NAMALWA (cell line): Measurements from ENCODE around the gene LTF.
"Not testable (repeated sequence)": the region's sequence is repeated elsewhere in the genome, so short reads cannot be mapped to it uniquely, and the experiment has no call there.

ENCODE experiments used
- DNase-seq: peaks from one replicate; pipeline ENCODE4 v3.0.0-alpha.2; 2015; ENCODE audit warnings: low spot score

Gene LTF

GRCh38 chr3:46440531-46441294, 24.0 kb downstream of the LTF start:
- no peak for DNase-seq

- DNase-seq = no peak
These were observed 25.9 kb downstream of the LTF start for GRCh38 chr3:46438831-46439230.

GRCh38 chr3:46435081-46435726, 29.5 kb downstream of the LTF start:
- DNase-seq = no peak

DNA sequence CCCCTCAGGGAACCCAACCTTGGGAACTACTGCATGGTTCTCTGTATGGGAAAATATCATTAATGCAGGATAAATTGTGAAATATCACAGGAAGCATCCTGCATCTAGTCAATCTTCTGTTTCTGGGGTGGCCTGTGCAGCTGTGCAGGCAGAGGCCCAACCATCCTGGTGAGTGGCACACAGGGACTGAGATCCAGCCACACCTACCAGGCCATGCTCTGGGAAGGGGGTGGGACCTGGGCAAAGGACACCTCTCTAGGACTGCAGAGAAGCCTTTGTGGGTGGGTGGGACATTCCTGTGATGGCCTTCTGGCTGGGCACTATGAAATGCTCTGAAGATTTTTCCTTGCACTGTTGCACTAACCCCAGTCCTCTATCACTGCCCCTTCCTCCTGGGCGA, 30.9 kb downstream of the LTF start:
- DNase-seq = no peak

- DNase-seq = not testable (repeated sequence)
These were observed 31.6 kb downstream of the LTF start for GRCh38 chr3:46433118-46433517.

DNA sequence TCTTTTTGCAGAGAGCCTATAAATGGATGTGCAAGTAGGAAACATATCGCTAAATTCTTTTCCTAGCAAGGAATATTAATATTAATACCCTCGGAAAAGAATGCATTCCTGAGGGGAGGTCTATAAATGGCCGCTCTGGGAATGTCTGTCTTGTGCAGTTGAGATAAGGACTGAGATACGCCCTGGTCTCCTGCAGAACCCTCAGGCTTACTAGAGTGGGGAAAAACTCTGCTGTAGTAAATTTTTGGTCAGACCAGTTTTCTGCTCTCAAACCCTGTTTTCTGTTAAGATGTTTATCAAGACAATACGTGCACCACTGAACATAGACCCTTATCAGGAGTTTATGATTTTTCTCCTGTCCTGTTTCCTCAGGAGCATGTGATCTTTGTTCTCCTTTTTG, 32.8 kb downstream of the LTF start:
- not testable (repeated sequence) for DNase-seq

DNA sequence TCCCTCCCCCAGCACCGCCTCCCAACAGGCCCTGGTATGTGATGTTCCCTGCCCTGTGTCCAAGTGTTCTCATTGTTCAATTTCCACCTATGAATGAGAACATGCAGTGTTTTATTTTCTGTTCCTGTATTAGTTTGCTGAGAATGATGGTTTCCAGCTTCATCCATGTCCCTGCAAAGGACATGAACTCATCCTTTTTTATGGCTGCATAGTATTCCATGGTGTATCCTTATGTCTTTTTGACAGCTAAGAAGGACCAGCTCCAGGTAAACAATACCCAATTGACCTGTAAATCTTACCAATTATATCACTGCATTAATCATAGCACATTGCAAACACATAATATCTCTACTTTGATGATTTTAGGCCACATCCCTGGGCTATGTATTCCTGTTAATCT, 33.8 kb downstream of the LTF start:
- DNase-seq = not testable (repeated sequence)

- no peak for DNase-seq
These were observed 35.0 kb downstream of the LTF start for GRCh38 chr3:46429671-46430070.

- no peak for DNase-seq
These were observed 35.5 kb downstream of the LTF start for GRCh38 chr3:46429250-46429649.

GRCh38 chr3:46427916-46428833, 36.5 kb downstream of the LTF start:
- DNase-seq = no peak

DNA sequence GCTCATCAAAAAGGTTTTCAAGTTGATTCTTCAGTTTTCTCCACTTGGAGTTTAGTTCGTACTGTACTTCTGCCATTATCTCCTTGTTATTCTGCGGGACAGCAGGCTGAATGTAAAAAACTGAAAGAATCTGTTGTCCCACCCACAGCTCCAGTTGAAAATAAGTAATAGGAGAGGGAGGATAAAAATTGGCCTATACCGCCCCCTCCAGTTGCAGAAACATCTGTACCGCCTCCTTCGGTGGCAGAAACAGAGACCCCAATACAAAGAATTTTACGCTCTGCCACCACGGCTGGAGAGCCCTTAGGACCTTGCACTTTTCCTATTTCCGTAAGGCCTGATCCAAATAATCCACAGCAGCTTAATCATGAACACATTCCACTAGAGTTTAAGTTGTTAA, 37.3 kb downstream of the LTF start:
- DNase-seq = not testable (repeated sequence)

DNA sequence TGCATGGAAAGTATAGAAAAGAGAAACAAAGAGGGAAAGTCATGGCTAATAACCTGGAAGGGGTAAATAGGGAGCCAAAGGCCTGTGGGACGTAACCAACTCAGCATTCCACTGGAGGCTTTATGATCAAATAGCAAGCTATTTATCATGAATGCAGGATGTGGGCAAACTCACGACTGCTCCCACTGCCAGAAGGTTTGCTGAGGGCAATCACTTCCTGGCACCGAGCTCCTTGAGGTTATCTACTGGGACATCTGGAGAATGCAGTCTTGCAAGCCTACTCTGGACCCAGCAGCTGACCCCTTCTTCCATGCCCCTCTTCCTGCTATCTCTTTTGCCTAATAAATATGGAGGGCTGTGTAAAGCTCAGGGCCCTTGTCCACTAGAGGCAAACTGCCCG, 38.2 kb downstream of the LTF start:
- DNase-seq = not testable (repeated sequence)

DNA sequence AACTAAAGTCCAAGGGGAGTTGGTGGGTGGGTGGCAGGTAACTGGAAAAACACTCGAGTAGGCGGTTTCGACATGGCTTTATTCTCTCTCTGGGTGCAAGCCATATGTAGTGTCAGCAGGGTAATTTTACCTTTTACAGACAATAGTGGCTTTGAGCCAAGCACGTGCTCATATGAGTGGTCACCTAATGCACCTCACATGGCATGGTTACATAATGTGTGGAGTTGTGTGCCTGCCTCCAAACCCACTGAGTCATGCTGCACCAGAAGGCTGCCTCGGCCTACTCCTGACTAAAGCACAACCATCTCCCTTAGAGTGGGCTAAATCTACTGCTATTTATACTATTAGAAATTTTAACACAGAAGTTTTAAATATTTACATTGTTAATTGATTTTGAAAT, 41.1 kb downstream of the LTF start:
- DNase-seq = no peak

DNA sequence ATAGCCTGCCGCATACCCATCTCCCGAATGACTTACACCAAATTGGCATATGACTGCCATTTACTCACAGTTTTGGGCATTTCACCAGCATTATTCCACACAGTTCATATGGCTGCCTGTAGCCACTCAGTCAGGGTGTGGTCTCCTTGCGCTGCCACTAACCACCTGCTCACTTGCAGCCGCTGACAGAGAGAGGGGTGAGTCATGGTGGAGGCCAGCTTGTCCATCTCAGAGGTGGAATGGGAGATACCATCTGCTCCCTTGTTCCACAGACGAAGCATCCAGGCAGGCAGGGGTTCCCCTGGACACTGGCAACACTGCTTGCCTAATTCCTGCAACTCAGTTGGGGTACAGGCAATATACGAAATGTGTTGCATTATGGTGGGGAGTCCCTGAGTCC, 42.1 kb downstream of the LTF start:
- no peak for DNase-seq

- no peak for DNase-seq
These were observed 43.8 kb downstream of the LTF start for GRCh38 chr3:46420931-46421330.

- DNase-seq = no peak
These were observed 44.9 kb downstream of the LTF start for GRCh38 chr3:46419816-46420215.

- no peak for DNase-seq
These were observed 46.7 kb downstream of the LTF start for GRCh38 chr3:46417841-46418611.

DNA sequence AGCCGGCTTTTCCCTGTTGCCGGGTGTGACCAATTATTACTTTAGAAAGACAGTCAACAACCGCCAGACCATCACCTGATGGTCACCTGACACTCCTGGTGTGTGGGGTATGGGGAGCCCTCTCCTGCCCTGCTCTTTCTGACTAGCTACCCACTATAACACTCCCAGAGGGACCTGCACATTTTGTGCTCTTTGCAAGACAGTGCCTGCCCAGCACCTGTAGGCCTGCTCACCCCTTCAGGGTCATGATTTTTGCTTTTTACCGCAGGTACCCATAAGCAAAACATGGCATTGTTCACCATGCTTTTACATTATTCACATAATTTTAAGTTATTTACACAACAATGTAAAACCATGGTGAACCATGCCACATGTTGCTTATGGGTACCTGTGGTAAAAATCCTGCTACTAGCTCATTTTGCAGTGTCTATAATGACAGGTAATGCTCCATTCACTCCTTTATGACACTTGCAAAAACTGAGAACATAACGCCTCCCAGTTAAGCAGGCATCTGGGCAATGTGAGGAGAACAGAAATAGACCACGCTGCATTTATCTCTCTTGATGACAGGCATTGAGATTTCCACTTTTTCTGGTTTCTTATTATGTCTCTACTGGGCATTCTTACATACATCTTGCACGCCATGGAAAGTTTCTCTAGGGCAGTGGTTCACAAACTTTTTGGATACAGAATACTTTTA, 47.7 kb downstream of the LTF start:
- DNase-seq = no peak

DNA sequence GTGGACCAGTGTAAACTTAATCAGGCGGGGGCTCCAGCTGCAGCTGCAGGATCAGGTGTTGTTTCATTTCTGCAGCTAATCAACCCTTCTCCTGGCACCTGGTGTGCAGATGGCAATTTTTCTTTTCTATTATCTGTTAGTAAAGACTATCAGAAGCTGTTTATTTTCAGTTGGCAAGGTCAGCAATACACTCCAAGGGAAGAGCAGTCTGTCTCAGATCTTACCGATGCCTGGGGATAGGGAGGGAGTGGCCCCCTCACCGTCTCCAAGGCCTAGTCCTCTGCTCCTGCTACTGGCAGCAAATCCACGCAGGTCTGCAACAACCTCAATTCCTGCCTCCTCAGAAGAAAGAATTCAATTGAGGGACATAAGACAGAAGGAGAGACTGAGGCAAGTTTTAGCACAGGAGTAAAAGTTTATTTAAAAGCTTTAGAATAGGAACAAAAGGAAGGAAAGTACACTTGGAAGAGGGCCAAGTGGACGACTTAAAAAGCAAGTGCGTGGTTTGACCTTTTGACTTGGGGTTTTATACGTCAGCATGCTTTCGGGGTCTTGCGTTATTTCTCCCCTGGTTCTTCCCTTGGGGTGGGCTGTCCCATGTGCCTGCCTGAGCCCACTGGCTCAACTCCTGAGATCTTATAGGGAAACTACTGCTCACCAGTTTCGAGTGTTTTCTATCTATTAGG, 48.4 kb downstream of the LTF start:
- peak; percentile 10 for DNase-seq

- DNase-seq = no peak
These were observed 50.0 kb downstream of the LTF start for GRCh38 chr3:46414739-46415138.

DNA sequence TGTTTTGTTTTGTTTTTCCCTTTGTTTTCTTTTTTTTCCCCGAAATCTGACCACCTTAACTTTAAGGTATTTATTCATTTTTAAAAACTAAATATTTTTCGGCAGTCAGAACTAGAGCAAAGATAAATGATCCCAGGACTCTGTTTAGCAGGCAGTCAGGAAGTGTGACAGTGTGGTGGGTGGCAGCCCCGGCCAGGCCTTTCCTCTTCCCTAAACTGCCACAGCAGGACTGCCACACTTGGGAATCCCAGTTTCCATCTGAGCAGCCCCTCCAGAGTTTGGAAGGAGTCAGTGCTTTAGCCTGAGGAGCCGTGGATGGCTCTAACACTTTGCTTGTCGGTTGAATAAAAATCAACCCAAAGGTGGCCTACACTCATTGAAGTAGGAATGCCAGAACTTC, 50.8 kb downstream of the LTF start:
- DNase-seq = no peak
